IMR-90 (cell line): ENCODE data around the gene UBE3B.

ENCODE experiments used
- CEBPB ChIP-seq: IDR thresholded peaks from 2 replicates; pipeline ENCODE4 v1.6.1; 2012; ENCODE audit warnings: low read depth, low read length, improper control_type of control experiment
- CTCF ChIP-seq: conservative IDR thresholded peaks from 2 replicates; pipeline ENCODE4 v1.5.1; 2012; ENCODE audit warnings: mild to moderate bottlenecking, low read depth, low read length, improper control_type of control experiment
- MAFK ChIP-seq: IDR thresholded peaks from 2 replicates; pipeline ENCODE4 v1.6.1; 2012; ENCODE audit warnings: low read depth, low read length, improper control_type of control experiment
- NFE2L2 ChIP-seq: fragments of 150-350 bp; IDR thresholded peaks from 2 replicates; pipeline ENCODE4 v1.6.1; 2016; ENCODE audit warnings: low read depth, mild to moderate bottlenecking, low read length
- POLR2A ChIP-seq: IDR thresholded peaks from 2 replicates; pipeline ENCODE4 v1.6.1; 2012; ENCODE audit warnings: mild to moderate bottlenecking, low read depth, low read length
- RAD21 ChIP-seq: IDR thresholded peaks from 2 replicates; pipeline ENCODE4 v1.6.1; 2012; ENCODE audit warnings: low read length, improper control_type of control experiment
- RCOR1 ChIP-seq: IDR thresholded peaks from 2 replicates; pipeline ENCODE4 v1.6.1; 2012; ENCODE audit warnings: mild to moderate bottlenecking, low read length, improper control_type of control experiment; ENCODE audit not compliant: insufficient replicate concordance
- RFX5 ChIP-seq: IDR thresholded peaks from 2 replicates; pipeline ENCODE4 v1.8.0; 2012; ENCODE audit warnings: low read depth, mild to moderate bottlenecking, low read length, moderate library complexity
- TF ChIP-seq, protein P1 (sequence below): fragments of 150-350 bp; IDR thresholded peaks from 2 replicates; pipeline ENCODE4 v1.6.1; 2016; ENCODE audit warnings: low read depth, mild to moderate bottlenecking, low read length, moderate library complexity, borderline replicate concordance

GRCh38 chr12:109575683-109576082 is 98.2 kb downstream of the UBE3B start:
- TF ChIP-seq CTCF, result no peak
- no peak for TF ChIP-seq RFX5
- no peak for TF ChIP-seq POLR2A
- TF ChIP-seq NFE2L2, result no peak
- no peak for TF ChIP-seq RCOR1
- TF ChIP-seq MAFK, result no peak
- TF ChIP-seq CEBPB, result no peak
- TF ChIP-seq, protein P1, sequence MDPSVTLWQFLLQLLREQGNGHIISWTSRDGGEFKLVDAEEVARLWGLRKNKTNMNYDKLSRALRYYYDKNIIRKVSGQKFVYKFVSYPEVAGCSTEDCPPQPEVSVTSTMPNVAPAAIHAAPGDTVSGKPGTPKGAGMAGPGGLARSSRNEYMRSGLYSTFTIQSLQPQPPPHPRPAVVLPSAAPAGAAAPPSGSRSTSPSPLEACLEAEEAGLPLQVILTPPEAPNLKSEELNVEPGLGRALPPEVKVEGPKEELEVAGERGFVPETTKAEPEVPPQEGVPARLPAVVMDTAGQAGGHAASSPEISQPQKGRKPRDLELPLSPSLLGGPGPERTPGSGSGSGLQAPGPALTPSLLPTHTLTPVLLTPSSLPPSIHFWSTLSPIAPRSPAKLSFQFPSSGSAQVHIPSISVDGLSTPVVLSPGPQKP, result no peak
- TF ChIP-seq RAD21, result no peak
